ENCODE data around the gene ITGB4.

GRCh38 chr17:75749545-75750389 is 28.5 kb downstream of the ITGB4 start:
- TF ChIP-seq EZH2phosphoT487 (IDR thresholded peaks at IDR 0.05; ENCODE audit: unreplicated experiment), result no peak
- no peak for TF ChIP-seq EZH2 (IDR thresholded peaks at IDR 0.05; ENCODE audit: low read depth, unreplicated experiment)
- TF ChIP-seq ZNF331 (CRISPR knock-in tag; IDR thresholded peaks at IDR 0.05; ENCODE audit: low read depth), result no peak
- TF ChIP-seq CTCF (conservative IDR thresholded peaks at IDR 0.05; ENCODE audit: low read depth in 2 of 2), result peak; percentile 82 to 93
- TF ChIP-seq POLR2AphosphoS5 (IDR thresholded peaks at IDR 0.05; ENCODE audit: low read depth), result no peak

Measured in GM23338 (cell line).